ENCODE measurements around the gene SOCS7. TPM values are rescaled to one million over a fixed set of nuclear protein-coding genes. Genes with fewer than 3 reads are reported as not detected.

The SOCS7 gene
- total and polyA plus RNA-seq, 2 experiments from 2014 or later: 5.0 to 29.2 TPM

DNA sequence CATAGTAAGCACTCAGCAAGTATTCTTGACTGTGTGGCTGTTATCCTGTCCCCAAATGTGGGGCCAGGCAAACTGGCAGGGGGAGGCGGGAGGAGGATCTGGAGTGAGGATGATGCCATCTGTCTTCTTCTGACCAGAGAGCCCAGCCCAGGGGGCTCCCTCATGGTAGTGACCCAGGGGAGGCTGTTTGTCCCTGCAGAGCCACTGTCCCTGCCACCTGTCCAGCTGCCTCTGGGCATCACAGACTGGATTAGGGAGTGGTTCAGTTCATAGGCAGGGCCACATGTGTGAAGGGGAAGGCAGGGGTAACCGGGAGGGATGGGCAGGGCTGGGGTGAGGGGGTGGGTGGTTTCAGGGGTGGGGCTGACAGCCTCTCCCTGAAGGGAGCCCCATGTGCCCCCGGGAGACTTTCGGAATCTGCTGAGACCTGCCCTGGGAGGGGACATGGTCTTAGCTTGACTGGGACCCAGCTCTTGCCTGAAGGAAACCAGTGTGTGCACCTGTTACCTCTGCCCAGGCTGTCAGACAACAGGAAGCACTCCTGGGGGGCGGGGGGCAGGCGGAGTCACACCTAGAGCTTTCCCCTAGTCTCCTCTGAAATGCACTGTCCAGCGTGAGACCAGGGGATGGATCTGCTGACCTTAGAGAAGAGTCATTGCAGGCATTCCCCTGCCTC is 91.8 kb downstream of the SOCS7 start:
- H3F3A ChIP-seq (replicated peaks; ENCODE audit: low read depth): peaks cover 22% of the 10 kb centered on the region
- H3K36me3 ChIP-seq (ENCODE audit: insufficient read depth): no peaks in the 10 kb centered on the region; the same call in 1 of the 2 replicates
- no peak for ATAC-seq
- H4K20me1 ChIP-seq (replicated peaks; ENCODE audit: insufficient read depth): peaks cover 4% of the 10 kb centered on the region; the same call in 1 of the 2 replicates
- H3K27ac ChIP-seq (ENCODE audit: low read depth): peak overlapping the region; percentile 91; the same call in 1 of the 2 replicates
- peak overlapping the region; percentile 77 for H3K4me2 ChIP-seq
- no peaks in the 10 kb centered on the region for H3K27me3 ChIP-seq (ENCODE audit: insufficient read depth)
- peak overlapping the region; percentile 74; the same call in 1 of the 2 replicates for H3K27ac Mint-ChIP-seq
- H3K36me3 Mint-ChIP-seq (ENCODE audit: low read depth): peaks cover 26% of the 10 kb centered on the region
- no peak overlapping the region for H3K4me3 ChIP-seq
- peaks cover 27% of the 10 kb centered on the region for H3K27me3 Mint-ChIP-seq (ENCODE audit: insufficient read depth, low read depth, poor library complexity)
- peaks cover 80% of the 10 kb centered on the region for H3K79me2 ChIP-seq (replicated peaks; ENCODE audit: insufficient read depth)
- H3K4me1 ChIP-seq (ENCODE audit: insufficient read depth): peaks cover 66% of the 10 kb centered on the region
- H3K9me3 Mint-ChIP-seq: no peaks in the 10 kb centered on the region
- H2AFZ ChIP-seq: no peak overlapping the region
- H3K4me1 Mint-ChIP-seq: peaks cover 59% of the 10 kb centered on the region
- H3K9me2 ChIP-seq (ENCODE audit: insufficient read depth): no peaks in the 10 kb centered on the region
- TF ChIP-seq EZH2phosphoT487 (IDR thresholded peaks at IDR 0.05; ENCODE audit: unreplicated experiment) (no peak), ZNF331 (CRISPR knock-in tag; IDR thresholded peaks at IDR 0.05; ENCODE audit: low read depth) (no peak), EZH2 (IDR thresholded peaks at IDR 0.05; ENCODE audit: low read depth, unreplicated experiment) (no peak), NANOG (IDR thresholded peaks at IDR 0.05; ENCODE audit: borderline replicate concordance) (no peak), POLR2AphosphoS5 (IDR thresholded peaks at IDR 0.05; ENCODE audit: low read depth) (no peak), CREB1 (CRISPR knock-in tag; IDR thresholded peaks at IDR 0.05; ENCODE audit: low read depth) (no peak), JUNB (IDR thresholded peaks at IDR 0.05; ENCODE audit: unreplicated experiment) (no peak), STAT1 (IDR thresholded peaks at IDR 0.05; ENCODE audit: unreplicated experiment) (no peak), ZNF114 (CRISPR knock-in tag; IDR thresholded peaks at IDR 0.05) (no peak)
- TF ChIP-seq, protein P1, sequence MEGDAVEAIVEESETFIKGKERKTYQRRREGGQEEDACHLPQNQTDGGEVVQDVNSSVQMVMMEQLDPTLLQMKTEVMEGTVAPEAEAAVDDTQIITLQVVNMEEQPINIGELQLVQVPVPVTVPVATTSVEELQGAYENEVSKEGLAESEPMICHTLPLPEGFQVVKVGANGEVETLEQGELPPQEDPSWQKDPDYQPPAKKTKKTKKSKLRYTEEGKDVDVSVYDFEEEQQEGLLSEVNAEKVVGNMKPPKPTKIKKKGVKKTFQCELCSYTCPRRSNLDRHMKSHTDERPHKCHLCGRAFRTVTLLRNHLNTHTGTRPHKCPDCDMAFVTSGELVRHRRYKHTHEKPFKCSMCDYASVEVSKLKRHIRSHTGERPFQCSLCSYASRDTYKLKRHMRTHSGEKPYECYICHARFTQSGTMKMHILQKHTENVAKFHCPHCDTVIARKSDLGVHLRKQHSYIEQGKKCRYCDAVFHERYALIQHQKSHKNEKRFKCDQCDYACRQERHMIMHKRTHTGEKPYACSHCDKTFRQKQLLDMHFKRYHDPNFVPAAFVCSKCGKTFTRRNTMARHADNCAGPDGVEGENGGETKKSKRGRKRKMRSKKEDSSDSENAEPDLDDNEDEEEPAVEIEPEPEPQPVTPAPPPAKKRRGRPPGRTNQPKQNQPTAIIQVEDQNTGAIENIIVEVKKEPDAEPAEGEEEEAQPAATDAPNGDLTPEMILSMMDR (conservative IDR thresholded peaks at IDR 0.05; ENCODE audit: low read depth in 2 of 2): no peak
- TF ChIP-seq, protein P2, sequence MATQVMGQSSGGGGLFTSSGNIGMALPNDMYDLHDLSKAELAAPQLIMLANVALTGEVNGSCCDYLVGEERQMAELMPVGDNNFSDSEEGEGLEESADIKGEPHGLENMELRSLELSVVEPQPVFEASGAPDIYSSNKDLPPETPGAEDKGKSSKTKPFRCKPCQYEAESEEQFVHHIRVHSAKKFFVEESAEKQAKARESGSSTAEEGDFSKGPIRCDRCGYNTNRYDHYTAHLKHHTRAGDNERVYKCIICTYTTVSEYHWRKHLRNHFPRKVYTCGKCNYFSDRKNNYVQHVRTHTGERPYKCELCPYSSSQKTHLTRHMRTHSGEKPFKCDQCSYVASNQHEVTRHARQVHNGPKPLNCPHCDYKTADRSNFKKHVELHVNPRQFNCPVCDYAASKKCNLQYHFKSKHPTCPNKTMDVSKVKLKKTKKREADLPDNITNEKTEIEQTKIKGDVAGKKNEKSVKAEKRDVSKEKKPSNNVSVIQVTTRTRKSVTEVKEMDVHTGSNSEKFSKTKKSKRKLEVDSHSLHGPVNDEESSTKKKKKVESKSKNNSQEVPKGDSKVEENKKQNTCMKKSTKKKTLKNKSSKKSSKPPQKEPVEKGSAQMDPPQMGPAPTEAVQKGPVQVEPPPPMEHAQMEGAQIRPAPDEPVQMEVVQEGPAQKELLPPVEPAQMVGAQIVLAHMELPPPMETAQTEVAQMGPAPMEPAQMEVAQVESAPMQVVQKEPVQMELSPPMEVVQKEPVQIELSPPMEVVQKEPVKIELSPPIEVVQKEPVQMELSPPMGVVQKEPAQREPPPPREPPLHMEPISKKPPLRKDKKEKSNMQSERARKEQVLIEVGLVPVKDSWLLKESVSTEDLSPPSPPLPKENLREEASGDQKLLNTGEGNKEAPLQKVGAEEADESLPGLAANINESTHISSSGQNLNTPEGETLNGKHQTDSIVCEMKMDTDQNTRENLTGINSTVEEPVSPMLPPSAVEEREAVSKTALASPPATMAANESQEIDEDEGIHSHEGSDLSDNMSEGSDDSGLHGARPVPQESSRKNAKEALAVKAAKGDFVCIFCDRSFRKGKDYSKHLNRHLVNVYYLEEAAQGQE (IDR thresholded peaks at IDR 0.05; ENCODE audit: unreplicated experiment): no peak
- TF ChIP-seq, protein P3, sequence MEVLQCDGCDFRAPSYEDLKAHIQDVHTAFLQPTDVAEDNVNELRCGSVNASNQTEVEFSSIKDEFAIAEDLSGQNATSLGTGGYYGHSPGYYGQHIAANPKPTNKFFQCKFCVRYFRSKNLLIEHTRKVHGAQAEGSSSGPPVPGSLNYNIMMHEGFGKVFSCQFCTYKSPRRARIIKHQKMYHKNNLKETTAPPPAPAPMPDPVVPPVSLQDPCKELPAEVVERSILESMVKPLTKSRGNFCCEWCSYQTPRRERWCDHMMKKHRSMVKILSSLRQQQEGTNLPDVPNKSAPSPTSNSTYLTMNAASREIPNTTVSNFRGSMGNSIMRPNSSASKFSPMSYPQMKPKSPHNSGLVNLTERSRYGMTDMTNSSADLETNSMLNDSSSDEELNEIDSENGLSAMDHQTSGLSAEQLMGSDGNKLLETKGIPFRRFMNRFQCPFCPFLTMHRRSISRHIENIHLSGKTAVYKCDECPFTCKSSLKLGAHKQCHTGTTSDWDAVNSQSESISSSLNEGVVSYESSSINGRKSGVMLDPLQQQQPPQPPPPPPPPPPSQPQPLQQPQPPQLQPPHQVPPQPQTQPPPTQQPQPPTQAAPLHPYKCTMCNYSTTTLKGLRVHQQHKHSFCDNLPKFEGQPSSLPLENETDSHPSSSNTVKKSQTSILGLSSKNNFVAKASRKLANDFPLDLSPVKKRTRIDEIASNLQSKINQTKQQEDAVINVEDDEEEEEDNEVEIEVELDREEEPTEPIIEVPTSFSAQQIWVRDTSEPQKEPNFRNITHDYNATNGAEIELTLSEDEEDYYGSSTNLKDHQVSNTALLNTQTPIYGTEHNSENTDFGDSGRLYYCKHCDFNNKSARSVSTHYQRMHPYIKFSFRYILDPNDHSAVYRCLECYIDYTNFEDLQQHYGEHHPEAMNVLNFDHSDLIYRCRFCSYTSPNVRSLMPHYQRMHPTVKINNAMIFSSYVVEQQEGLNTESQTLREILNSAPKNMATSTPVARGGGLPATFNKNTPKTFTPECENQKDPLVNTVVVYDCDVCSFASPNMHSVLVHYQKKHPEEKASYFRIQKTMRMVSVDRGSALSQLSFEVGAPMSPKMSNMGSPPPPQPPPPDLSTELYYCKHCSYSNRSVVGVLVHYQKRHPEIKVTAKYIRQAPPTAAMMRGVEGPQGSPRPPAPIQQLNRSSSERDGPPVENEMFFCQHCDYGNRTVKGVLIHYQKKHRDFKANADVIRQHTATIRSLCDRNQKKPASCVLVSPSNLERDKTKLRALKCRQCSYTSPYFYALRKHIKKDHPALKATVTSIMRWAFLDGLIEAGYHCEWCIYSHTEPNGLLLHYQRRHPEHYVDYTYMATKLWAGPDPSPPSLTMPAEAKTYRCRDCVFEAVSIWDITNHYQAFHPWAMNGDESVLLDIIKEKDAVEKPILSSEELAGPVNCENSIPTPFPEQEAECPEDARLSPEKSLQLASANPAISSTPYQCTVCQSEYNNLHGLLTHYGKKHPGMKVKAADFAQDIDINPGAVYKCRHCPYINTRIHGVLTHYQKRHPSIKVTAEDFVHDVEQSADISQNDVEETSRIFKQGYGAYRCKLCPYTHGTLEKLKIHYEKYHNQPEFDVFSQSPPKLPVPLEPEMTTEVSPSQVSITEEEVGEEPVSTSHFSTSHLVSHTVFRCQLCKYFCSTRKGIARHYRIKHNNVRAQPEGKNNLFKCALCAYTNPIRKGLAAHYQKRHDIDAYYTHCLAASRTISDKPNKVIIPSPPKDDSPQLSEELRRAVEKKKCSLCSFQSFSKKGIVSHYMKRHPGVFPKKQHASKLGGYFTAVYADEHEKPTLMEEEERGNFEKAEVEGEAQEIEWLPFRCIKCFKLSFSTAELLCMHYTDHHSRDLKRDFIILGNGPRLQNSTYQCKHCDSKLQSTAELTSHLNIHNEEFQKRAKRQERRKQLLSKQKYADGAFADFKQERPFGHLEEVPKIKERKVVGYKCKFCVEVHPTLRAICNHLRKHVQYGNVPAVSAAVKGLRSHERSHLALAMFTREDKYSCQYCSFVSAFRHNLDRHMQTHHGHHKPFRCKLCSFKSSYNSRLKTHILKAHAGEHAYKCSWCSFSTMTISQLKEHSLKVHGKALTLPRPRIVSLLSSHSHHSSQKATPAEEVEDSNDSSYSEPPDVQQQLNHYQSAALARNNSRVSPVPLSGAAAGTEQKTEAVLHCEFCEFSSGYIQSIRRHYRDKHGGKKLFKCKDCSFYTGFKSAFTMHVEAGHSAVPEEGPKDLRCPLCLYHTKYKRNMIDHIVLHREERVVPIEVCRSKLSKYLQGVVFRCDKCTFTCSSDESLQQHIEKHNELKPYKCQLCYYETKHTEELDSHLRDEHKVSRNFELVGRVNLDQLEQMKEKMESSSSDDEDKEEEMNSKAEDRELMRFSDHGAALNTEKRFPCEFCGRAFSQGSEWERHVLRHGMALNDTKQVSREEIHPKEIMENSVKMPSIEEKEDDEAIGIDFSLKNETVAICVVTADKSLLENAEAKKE (CRISPR knock-in tag; IDR thresholded peaks at IDR 0.05): no peak
- TF ChIP-seq, protein P4, sequence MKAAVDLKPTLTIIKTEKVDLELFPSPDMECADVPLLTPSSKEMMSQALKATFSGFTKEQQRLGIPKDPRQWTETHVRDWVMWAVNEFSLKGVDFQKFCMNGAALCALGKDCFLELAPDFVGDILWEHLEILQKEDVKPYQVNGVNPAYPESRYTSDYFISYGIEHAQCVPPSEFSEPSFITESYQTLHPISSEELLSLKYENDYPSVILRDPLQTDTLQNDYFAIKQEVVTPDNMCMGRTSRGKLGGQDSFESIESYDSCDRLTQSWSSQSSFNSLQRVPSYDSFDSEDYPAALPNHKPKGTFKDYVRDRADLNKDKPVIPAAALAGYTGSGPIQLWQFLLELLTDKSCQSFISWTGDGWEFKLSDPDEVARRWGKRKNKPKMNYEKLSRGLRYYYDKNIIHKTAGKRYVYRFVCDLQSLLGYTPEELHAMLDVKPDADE (IDR thresholded peaks at IDR 0.05): no peak
- H3K4me3 Mint-ChIP-seq: 0 out of 3 replicates have a peak overlapping the region, but pooled peaks have one; percentile 29
- DNase-seq (ENCODE audit: low spot score): no peak
